RWPE2 (cell line): Measurements from ENCODE around the gene UFSP2.

Source experiments
- ATAC-seq: fragments of 200-7000 bp; cut with Tn5 transposase; 3 replicates; pipeline ENCODE4 v1.9.1; 2021; ENCODE audit warnings: low read depth
- DNase-seq: peaks from one replicate; pipeline ENCODE4 v3.0.0-alpha.2; 2020; ENCODE audit warnings: low spot score
- H3K27ac ChIP-seq: fragments of 450-650 bp; 2 replicates; pipeline ENCODE4 v1.5.1; 2017; ENCODE audit warnings: mild to moderate bottlenecking; ENCODE audit not compliant: poor library complexity, severe bottlenecking
- H3K27me3 ChIP-seq: fragments of 250-450 bp; sonication (Bioruptor Pico); 2 replicates; pipeline ENCODE4 v1.5.1; 2021; ENCODE audit warnings: mild to moderate bottlenecking, moderate library complexity; ENCODE audit not compliant: insufficient read depth, poor library complexity, severe bottlenecking
- H3K36me3 ChIP-seq: fragments of 250-450 bp; sonication (Bioruptor Pico); 2 replicates; pipeline ENCODE4 v1.5.1; 2020; ENCODE audit warnings: low read depth, mild to moderate bottlenecking, moderate library complexity
- H3K4me1 ChIP-seq: fragments of 250-450 bp; sonication (Bioruptor Pico); 2 replicates; pipeline ENCODE4 v1.5.1; 2021; ENCODE audit warnings: mild to moderate bottlenecking, moderate library complexity; ENCODE audit not compliant: insufficient read depth, poor library complexity, severe bottlenecking
- H3K4me3 ChIP-seq: fragments of 250-450 bp; sonication (Bioruptor Pico); 2 replicates; pipeline ENCODE4 v1.5.1; 2021; ENCODE audit warnings: mild to moderate bottlenecking, moderate library complexity; ENCODE audit not compliant: severe bottlenecking
- H3K9me3 ChIP-seq: fragments of 250-450 bp; sonication (Bioruptor Pico); 2 replicates; pipeline ENCODE4 v1.5.1; 2021; ENCODE audit warnings: mild to moderate bottlenecking, moderate library complexity; ENCODE audit not compliant: severe bottlenecking
- TF ChIP-seq, protein P1 (sequence below): fragments of 450-650 bp; IDR thresholded peaks from one replicate; pipeline ENCODE4 v1.5.1; 2017; ENCODE audit warnings: mild to moderate bottlenecking, moderate library complexity; ENCODE audit not compliant: poor library complexity, severe bottlenecking

The UFSP2 gene

DNA sequence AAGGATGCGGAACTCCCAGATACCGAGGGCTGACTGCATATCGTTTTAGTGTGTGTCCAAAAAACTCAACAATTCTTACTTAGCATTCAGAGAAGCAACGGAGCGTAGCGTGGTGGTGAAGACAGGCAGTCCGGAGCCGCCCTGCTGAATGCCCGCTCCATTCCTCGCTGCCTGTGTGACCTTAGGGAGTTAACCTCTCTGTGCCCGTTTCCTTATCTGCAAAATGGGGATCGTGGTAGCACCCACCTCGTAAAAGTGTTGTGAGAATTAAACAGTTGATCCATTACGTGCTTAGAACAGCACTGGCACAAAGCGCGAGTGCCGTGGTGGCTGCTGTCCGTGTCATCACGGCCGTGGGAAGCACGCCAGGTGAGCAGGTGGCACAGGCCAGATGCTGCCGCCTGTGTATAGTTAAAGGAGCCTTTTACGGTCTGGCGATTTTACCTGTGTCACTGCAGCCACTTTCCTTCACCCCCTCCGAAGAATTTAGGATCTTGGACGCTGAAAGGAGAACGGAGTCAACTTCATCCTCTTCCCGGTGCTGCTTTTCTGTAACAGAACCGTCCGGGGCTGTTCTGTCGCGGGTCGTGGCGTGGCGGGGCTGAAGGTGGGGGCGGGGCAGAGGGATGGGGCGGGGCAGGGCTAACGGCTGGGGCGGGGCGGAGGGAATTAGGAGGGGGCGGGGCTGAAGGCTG is 44.9 kb upstream of the UFSP2 start:
- no peaks in the 10 kb centered on the region for H3K9me3 ChIP-seq
- no peak for DNase-seq
- no peaks in the 10 kb centered on the region for H3K36me3 ChIP-seq
- H3K4me3 ChIP-seq: peak overlapping the region; percentile 34
- H3K27me3 ChIP-seq: peaks cover 22% of the 10 kb centered on the region
- no peak overlapping the region for H3K27ac ChIP-seq
- no peaks in the 10 kb centered on the region for H3K4me1 ChIP-seq
- TF ChIP-seq, protein P1, sequence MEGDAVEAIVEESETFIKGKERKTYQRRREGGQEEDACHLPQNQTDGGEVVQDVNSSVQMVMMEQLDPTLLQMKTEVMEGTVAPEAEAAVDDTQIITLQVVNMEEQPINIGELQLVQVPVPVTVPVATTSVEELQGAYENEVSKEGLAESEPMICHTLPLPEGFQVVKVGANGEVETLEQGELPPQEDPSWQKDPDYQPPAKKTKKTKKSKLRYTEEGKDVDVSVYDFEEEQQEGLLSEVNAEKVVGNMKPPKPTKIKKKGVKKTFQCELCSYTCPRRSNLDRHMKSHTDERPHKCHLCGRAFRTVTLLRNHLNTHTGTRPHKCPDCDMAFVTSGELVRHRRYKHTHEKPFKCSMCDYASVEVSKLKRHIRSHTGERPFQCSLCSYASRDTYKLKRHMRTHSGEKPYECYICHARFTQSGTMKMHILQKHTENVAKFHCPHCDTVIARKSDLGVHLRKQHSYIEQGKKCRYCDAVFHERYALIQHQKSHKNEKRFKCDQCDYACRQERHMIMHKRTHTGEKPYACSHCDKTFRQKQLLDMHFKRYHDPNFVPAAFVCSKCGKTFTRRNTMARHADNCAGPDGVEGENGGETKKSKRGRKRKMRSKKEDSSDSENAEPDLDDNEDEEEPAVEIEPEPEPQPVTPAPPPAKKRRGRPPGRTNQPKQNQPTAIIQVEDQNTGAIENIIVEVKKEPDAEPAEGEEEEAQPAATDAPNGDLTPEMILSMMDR: no peak
- peak; percentile 6; the same call in 1 of the 3 replicates for ATAC-seq

DNA sequence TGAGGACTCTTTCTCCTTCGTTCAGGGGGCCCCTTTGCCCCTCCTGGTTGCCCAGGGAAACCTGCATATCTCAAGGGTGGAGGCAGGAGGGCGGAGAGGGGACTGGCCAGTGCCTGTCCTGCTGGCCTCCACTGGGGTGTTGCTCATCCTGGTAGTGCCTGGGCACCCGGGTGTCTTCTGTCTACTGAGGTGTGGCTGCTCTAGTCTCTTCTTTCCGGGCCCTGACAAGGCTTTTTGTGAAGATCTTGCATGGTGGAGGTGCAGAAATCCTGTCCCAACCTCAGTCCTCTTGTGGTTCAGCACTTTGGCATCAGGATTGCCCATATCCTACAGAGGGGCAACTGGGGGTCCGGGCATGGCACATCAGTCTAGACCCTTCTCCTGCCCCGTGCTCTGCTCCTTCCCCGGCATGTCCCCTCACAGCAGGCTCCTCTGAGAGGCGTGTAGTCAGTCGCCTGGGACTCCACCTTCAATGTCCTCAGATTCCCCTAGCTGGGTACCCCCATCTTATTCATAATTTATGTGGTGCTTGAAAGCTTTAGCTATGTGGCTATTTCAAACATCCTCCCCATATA is 43.9 kb upstream of the UFSP2 start:
- Histone ChIP-seq H3K36me3 (no peaks in the 10 kb centered on the region), H3K27me3 (peaks cover 22% of the 10 kb centered on the region), H3K4me1 (no peaks in the 10 kb centered on the region), H3K9me3 (no peaks in the 10 kb centered on the region), H3K4me3 (no peak overlapping the region), H3K27ac (no peak overlapping the region)
- DNase-seq (no peak), ATAC-seq (no peak)
- TF ChIP-seq, protein P1: no peak

DNA sequence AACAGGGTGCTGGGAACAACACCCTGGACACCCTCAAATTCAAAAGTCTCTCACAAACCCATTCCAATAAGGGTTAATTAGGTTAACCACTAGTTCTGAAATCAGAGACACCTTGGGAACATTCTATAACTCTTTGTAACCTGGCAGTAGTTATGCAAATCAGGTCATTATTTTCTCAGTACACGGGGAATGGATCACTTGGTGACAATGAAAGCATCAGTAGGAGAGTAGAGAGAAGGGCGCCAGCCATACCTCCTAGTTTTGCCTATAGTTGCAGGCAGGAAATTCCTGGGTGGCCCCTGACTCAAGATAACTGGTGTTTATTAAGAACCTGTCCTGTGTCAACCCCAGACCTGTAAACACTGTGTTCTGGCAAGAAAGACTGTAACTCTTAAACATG is 43.2 kb upstream of the UFSP2 start:
- TF ChIP-seq, protein P1: no peak
- ATAC-seq: no peak
- Histone ChIP-seq H3K4me3 (no peak overlapping the region), H3K36me3 (no peaks in the 10 kb centered on the region), H3K27me3 (peaks cover 22% of the 10 kb centered on the region), H3K9me3 (no peaks in the 10 kb centered on the region), H3K4me1 (no peaks in the 10 kb centered on the region), H3K27ac (no peak overlapping the region)
- DNase-seq: no peak

DNA sequence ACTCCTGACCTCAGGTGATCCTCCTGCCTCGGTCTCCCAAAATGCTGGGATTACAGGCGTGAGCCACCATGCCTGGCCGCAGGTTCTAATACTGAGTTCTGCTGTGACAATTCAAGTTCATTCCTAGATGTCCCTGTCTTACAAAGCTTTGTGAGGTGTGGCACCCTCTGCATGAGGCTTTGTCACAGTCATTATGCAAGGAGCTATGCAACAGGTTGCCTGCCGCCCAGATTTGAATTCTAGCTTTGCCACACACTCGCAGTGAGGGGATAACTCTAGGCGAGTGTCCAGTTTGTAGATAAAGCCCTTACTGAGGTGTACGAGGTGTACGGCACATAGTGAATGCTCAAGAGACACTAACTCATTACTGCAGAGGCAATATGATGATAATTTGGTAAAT is 42.2 kb upstream of the UFSP2 start:
- Histone ChIP-seq H3K4me3 (no peak overlapping the region), H3K4me1 (no peaks in the 10 kb centered on the region), H3K27me3 (peaks cover 22% of the 10 kb centered on the region), H3K9me3 (no peaks in the 10 kb centered on the region), H3K27ac (no peak overlapping the region), H3K36me3 (no peaks in the 10 kb centered on the region)
- DNase-seq: no peak
- TF ChIP-seq, protein P1: no peak
- ATAC-seq: no peak

DNA sequence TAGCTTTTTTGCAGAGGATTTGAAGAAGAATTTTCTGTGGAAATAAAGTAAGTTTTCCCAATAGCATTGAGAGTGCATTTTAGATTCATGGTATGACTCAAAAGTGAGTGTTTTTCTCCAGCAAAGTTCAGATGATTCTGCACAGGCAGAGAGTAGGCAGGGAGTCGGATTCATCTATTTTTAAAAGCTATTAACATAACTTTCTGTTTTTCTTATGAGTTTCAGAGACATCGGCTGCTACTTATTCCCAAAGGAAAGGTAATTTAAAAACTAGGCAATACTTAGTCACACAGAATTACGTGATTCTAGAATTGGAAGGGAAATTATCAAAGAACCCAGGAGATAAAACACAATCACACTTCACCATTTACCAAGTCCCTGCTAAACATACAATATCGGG is 41.3 kb upstream of the UFSP2 start:
- no peak for DNase-seq
- H3K9me3 ChIP-seq: no peaks in the 10 kb centered on the region
- TF ChIP-seq, protein P1: no peak
- no peak for ATAC-seq
- peaks cover 22% of the 10 kb centered on the region for H3K27me3 ChIP-seq
- no peaks in the 10 kb centered on the region for H3K4me1 ChIP-seq
- no peak overlapping the region for H3K4me3 ChIP-seq
- no peak overlapping the region for H3K27ac ChIP-seq
- H3K36me3 ChIP-seq: no peaks in the 10 kb centered on the region
